HG03469 (cell line): ENCODE results near the gene GAL.
"Not testable (repeated sequence)": the region's sequence is repeated elsewhere in the genome, so short reads cannot be mapped to it uniquely, and the experiment has no call there.

Experiments
- ATAC-seq: cut with Tn5 transposase; IDR thresholded peaks from one replicate; pipeline ENCODE4 v1.9.1; 2021; ENCODE audit warnings: mild to moderate bottlenecking, moderate library complexity, moderate number of reproducible peaks; ENCODE audit not compliant: unreplicated experiment

GAL gene

GRCh38 chr11:68684385-68685356 lies at the start of gene GAL:
Gene GAL, plus strand, starts transcription at chr11:68684544. Its CDS starts 380 bp downstream, at chr11:68684924.
- no peak for ATAC-seq

DNA sequence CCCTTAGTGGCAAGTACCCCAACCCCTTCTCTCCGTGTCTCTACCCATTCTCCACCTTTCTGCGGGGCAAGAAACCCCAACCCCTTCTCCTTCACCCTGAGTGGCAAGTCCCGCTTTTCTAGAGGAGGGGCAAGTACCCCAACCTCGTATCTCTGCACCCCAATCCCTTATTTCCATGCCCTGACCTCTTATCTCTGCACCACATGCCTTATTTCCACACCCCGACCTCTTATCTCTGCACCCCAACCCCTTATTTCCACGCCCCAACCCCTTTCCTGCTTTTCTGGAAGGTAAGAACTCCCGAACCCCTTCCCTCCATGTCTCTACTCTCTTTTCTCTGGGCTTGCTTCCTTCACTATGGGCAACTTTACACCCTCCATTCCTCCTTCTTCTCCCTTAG lies 49.7 kb upstream of the GAL start:
- ATAC-seq = not testable (repeated sequence)

DNA sequence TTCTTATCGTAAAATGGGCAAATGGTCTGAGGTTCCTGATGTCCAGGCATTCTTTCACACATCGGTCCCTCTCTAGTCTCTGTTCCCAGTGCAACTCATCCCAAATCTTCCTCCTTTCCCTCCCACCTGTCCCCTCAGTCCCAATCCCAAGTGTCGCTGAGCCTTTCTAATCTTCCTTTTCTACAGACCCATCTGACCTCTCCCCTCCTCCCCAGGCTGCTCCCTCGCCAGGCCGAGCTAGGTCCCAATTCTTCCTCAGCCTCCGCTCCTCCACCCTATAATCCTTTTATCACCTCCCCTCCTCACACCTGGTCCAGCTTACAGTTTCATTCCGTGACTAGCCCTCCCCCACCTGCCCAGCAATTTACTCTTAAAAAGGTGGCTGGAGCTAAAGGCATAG lies 49.2 kb upstream of the GAL start:
- ATAC-seq = not testable (repeated sequence)

DNA sequence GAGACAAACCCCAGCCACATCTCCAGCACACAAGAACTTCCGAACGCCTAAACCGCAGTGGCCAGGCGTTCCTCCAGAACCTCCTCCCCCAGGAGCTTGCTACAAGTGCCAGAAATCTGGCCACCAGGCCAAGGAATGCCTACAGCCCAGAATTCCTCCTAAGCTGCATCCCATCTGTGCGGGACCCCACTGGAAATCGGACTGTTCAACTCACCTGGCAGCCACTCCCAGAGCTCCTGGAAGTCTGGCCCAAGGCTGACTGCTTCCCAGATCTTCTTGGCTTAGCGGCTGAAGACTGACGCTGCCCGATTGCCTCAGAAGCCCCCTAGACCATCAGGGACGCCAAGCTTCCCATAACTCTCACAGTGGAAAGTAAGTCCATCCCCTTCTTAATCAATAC lies 48.5 kb upstream of the GAL start:
- not testable (repeated sequence) for ATAC-seq

- not testable (repeated sequence) for ATAC-seq
Observed at GRCh38 chr11:68639322-68639721, 45.0 kb upstream of the GAL start.

GRCh38 chr11:68641880-68642279 lies 42.5 kb upstream of the GAL start:
- ATAC-seq = no peak

DNA sequence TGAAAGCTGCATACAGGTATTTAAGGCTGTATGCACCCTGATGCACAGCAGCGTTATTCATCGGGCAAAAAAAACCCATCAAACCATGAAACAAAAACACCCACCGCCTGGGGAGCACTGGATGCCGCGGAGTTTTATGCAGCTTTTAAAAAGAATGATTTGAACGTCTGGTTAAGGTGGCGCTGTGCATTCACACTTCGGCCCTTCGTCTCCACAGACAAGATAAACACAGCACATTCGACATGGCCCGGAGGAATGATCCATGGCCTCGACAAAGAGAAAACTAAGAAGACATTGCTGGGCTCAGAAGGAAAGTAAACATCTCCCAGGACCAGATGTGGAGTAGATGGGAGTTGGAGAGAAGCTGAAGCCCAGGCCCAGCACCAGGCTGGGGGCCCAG lies 40.8 kb upstream of the GAL start:
- no peak for ATAC-seq

GRCh38 chr11:68646832-68647231 lies 37.5 kb upstream of the GAL start:
- no peak for ATAC-seq

GRCh38 chr11:68649851-68650555 lies 34.3 kb upstream of the GAL start:
- no peak for ATAC-seq

DNA sequence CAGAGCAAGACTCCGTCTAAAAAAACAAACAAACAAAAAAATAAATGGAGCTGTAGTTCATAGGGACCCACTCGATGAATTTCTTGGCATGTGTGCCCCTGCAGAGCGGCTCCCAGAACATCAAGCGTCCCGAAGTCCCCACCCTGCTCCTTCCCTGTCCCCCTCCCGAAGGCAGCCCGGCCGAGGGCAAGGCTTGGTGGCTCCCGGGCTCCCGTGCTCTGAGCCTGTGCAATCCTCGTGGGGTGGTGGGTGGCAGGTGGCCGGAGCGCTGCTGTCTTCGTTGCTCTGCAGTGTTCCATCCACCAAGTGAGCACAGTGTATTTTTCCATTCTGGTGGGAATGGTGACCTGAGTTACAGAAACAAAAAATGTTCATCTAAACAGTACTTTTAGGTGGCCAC lies 33.5 kb upstream of the GAL start:
- no peak for ATAC-seq

DNA sequence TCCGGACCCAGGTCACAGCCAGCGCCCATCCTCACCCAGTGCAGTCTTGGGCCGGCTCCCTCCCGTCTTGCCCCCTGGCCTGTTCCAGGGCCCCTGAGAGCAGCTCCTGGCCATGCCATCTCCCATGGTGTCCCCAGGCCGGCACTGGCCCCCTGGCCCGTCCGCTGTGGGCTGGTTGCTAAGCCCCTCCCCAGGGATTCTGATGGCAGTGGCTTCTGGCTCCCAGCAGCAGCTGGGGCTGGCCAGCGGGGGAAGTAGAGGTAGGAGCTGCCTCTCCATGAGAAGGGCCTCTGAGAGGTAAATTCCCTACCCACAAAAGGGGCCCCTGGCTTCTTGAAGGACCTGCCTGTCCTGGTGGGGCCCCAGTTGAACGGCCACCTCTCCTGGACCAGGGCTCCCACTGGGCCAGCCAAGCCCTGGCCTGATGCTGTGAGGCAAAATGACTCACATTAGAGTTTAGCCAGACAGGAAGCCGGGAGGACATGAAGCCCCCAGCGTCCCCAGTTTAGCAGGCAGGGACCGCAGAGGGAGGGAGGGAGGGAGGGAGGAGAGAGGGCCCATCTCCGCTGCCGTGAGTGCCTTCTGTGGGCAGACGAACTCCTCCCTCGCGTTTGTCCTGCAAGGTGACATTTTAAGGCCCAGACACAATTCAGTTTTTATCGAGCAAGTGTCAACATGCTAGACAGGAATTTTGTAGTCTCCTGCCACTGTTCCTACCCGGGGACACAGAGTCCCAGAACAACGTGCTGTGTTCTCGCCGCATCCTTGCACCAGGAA lies 32.9 kb upstream of the GAL start:
- no peak for ATAC-seq

- ATAC-seq = no peak
Observed at GRCh38 chr11:68651985-68652682, 32.2 kb upstream of the GAL start.

DNA sequence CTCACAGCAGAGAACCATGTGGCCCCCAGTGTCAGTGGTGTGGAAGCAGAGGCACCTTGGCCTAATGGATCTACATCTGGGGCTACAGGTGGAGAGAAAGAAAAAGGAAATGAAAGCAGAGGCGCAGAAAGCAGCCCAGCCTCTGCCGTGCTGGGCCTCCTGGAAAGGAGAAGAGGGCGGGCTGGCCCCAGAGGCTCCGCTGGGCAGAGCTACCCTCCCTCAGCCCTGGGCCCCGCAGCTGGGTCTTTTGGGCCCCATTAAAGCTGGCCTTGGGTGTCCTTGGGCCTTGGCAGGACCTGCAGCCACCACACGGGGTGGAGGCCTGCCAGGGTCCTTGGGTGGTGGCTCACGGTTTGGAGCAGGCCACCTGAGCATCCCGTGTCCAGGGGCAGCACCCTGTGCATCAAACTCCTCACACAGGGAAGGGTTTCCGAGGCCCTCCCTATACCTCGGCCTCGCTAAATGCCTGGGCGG lies 31.6 kb upstream of the GAL start:
- no peak for ATAC-seq

GRCh38 chr11:68653486-68654430 lies 30.6 kb upstream of the GAL start:
- ATAC-seq = no peak

DNA sequence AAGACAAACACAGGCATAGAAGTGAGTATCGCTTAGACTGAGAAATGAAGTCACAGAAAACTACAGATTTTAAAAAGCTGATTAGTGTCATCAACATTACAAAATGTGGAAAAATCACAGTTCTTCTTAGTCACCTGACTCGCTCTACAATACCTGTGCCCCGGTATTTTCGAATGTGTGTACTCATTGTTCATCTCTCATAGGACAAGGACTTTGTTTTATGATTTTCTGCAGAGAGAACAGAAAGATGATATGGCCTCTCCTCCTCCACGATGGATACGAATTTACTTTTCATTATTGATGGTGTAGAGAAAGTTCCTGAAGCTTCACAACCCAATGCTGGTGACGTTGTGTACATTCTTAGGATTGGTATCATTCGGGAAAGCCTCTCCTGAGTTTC lies 29.4 kb upstream of the GAL start:
- no peak for ATAC-seq

DNA sequence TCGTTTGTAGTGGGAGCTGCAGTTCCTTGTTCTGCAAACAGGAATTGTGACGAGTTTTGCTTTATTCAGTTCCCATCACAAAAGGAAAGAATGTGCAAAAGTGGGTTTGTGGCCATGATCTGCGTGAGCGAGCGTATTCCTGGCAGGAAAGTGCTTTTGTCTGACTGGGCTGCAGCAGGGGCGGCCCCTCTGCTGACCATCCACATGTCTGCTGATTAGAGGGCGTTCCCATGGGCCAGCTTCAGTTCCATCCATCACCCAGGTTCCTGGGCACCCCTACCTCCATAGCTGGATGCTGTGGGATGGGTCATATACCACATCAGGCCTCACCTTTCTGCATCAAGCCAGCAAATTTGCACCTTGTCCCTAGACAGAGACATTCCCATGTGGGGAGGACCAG lies 28.9 kb upstream of the GAL start:
- ATAC-seq = no peak

- ATAC-seq = no peak
Observed at GRCh38 chr11:68655806-68656205, 28.5 kb upstream of the GAL start.

DNA sequence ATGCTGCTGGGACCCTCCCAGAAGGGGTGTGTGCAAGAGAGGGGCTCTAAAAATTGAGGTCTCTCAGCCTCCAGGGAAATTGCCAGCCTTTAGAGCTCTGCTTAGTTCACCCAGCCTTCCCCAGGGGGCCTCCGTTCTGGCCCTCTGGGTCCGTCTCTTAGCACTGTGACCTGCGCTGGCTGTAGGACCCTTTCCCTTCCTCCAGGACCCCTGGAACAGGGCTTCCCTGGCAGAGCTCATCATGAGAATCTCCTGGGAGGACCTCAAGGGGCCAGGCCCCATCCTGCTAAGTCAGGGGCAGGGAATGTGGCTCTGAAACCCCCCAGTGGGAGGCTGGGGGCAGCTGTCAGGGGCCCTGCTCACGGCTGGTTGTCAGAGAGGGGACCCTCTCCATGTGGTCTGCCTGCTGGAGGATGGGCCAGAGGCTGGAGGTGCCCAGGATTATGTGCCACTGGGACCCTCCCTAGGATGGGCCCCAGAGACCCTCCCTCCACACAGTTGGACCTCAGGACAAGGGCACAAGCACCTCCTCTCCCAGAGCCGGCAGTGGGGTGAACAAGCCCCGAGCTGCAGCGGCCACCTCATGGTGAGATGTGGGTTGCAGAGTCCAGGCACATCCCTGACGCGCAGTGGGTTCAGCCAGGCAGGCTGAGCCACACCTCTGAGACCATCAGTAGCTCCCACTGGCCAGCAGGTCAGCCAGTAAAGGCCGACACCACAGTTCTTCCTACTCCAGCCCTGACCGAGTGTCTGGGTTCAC lies 27.1 kb upstream of the GAL start:
- no peak for ATAC-seq

GRCh38 chr11:68658097-68658496 lies 26.2 kb upstream of the GAL start:
- no peak for ATAC-seq
